HL-60 (cell line): ENCODE measurements around the gene SLC4A8.

ENCODE experiments used
- DNase-seq, 2 experiments: peaks; one replicate each; pipeline ENCODE4 v3.0.0-alpha.2; 2010 to 2020; ENCODE audit warnings: low read depth in 1 of 2, low spot score in 1 of 2
- H3K27ac ChIP-seq: fragments of 250-450 bp; sonication (Bioruptor Pico); replicated peaks from 2 replicates; pipeline ENCODE4 v1.5.1; 2020; ENCODE audit warnings: mild to moderate bottlenecking, moderate library complexity
- H3K27me3 ChIP-seq: fragments of 250-450 bp; sonication (Bioruptor Pico); 2 replicates; pipeline ENCODE4 v1.5.1; 2021; ENCODE audit warnings: mild to moderate bottlenecking, moderate library complexity; ENCODE audit not compliant: insufficient read depth, poor library complexity, severe bottlenecking
- H3K4me3 ChIP-seq: replicated peaks from 2 replicates; pipeline ENCODE4 v1.5.1; 2011; ENCODE audit warnings: mild to moderate bottlenecking, control low read depth, low read length; ENCODE audit not compliant: insufficient read depth
- GABPA ChIP-seq: IDR thresholded peaks from 2 replicates; pipeline ENCODE4 v1.6.1; 2012; ENCODE audit warnings: low read depth
- POLR2AphosphoS5 ChIP-seq: IDR thresholded peaks from 2 replicates; pipeline ENCODE4 v1.6.1; 2012; ENCODE audit warnings: low read depth
- SPI1 ChIP-seq: IDR thresholded peaks from 2 replicates; pipeline ENCODE4 v1.6.1; 2012; ENCODE audit warnings: low read depth, mild to moderate bottlenecking, borderline replicate concordance
- TF ChIP-seq, protein P1 (sequence below): IDR thresholded peaks from 2 replicates; pipeline ENCODE4 v1.6.1; 2012; ENCODE audit warnings: low read depth; ENCODE audit not compliant: insufficient replicate concordance
- TF ChIP-seq, protein P2 (sequence below): IDR thresholded peaks from one replicate; pipeline ENCODE4 v1.5.1; 2011; ENCODE audit warnings: low read length, control low read depth, inconsistent platforms; ENCODE audit not compliant: insufficient read depth

The SLC4A8 gene

DNA sequence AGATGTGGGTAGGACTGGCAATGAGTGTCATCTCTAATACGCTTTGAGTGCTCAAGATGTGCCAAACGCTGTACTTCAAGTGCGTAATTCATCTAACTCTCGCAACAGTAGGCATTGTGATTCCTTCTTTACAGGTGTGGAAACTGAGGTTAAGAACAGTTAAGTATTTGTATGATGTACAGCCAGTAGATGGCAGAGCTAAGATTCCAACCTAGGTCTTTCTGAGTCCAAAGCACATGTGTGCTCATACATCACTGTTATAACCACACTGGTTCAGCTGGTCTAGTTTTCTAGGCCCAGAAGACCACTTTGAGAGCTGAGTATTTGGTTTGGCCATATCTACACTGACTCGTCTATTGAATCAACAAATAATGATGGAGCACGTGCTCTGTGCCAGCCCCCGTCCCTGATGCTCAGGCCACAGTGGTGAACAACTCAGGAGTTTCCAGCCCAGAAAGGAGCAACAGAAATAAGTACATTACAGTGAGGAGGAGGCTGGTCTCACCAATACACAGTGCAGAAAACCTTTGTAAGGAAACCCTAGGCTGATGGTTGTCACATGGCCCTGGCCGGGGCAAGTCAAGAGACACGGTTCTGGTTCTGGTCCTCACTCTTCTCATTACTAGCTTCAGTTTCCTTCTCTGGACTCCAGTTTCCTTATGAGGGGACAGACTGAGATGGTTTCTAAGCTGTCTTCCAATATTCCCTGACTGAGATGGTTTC is 97.1 kb downstream of the SLC4A8 start:
- TF ChIP-seq POLR2AphosphoS5 (no peak), GABPA (no peak), SPI1 (no peak)
- TF ChIP-seq, protein P1, sequence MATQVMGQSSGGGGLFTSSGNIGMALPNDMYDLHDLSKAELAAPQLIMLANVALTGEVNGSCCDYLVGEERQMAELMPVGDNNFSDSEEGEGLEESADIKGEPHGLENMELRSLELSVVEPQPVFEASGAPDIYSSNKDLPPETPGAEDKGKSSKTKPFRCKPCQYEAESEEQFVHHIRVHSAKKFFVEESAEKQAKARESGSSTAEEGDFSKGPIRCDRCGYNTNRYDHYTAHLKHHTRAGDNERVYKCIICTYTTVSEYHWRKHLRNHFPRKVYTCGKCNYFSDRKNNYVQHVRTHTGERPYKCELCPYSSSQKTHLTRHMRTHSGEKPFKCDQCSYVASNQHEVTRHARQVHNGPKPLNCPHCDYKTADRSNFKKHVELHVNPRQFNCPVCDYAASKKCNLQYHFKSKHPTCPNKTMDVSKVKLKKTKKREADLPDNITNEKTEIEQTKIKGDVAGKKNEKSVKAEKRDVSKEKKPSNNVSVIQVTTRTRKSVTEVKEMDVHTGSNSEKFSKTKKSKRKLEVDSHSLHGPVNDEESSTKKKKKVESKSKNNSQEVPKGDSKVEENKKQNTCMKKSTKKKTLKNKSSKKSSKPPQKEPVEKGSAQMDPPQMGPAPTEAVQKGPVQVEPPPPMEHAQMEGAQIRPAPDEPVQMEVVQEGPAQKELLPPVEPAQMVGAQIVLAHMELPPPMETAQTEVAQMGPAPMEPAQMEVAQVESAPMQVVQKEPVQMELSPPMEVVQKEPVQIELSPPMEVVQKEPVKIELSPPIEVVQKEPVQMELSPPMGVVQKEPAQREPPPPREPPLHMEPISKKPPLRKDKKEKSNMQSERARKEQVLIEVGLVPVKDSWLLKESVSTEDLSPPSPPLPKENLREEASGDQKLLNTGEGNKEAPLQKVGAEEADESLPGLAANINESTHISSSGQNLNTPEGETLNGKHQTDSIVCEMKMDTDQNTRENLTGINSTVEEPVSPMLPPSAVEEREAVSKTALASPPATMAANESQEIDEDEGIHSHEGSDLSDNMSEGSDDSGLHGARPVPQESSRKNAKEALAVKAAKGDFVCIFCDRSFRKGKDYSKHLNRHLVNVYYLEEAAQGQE, result no peak
- H3K27me3 ChIP-seq, result no peaks in the 10 kb centered on the region
- H3K27ac ChIP-seq, result no peak overlapping the region
- DNase-seq, result no peak
- H3K4me3 ChIP-seq, result no peak overlapping the region

DNA sequence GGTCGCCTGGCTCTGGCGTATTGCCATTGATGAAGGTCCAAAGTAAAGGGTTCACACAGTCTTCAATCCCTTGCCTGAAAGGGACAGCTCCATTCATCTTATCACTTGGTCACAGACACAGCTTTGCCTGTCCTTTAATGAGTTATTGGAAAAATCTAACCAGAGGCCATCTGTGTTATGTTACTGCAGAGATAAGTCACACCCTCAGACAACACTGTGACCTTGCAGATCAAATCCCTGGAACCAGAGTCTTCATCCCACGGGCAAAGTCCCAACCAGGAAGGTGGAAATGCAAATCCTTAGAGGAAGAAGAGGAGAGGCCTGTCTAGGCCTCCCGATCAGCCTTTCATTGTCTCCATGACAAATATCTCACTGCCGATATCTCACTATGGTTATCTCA is 98.1 kb downstream of the SLC4A8 start:
- Histone ChIP-seq H3K27ac (no peak overlapping the region), H3K4me3 (no peak overlapping the region), H3K27me3 (no peaks in the 10 kb centered on the region)
- DNase-seq, result no peak
- no peak for TF ChIP-seq SPI1
- TF ChIP-seq, protein P1, result no peak
- no peak for TF ChIP-seq POLR2AphosphoS5
- TF ChIP-seq, protein P2, sequence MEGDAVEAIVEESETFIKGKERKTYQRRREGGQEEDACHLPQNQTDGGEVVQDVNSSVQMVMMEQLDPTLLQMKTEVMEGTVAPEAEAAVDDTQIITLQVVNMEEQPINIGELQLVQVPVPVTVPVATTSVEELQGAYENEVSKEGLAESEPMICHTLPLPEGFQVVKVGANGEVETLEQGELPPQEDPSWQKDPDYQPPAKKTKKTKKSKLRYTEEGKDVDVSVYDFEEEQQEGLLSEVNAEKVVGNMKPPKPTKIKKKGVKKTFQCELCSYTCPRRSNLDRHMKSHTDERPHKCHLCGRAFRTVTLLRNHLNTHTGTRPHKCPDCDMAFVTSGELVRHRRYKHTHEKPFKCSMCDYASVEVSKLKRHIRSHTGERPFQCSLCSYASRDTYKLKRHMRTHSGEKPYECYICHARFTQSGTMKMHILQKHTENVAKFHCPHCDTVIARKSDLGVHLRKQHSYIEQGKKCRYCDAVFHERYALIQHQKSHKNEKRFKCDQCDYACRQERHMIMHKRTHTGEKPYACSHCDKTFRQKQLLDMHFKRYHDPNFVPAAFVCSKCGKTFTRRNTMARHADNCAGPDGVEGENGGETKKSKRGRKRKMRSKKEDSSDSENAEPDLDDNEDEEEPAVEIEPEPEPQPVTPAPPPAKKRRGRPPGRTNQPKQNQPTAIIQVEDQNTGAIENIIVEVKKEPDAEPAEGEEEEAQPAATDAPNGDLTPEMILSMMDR, result no peak
- TF ChIP-seq GABPA, result no peak

DNA sequence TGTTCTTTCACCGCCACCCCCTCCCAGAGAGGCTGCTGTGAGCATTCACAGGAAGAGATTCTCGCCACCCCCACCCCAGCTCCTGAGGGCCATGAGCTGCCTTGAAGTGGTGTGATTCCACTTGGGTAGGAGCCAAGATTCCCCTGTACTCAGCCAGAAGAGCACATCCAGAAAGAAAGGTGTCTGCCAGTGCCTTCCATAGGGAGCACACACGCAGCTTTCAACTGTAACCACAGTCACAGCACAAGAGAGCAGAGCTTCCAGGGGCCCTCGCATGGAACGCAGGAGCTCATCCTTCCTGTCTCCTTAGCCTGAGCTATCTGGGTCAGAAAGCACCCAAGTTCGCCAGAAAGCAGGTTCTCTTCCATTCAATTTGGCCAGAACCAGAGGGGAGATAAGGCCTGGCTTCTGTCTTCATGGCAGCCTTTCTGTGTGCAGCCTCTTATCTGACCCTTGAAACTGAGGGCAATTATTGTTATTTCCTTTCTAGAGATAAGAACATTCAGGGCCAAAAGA is 99.8 kb downstream of the SLC4A8 start:
- H3K4me3 ChIP-seq, result no peak overlapping the region
- no peak for DNase-seq
- H3K27ac ChIP-seq, result no peak overlapping the region
- no peaks in the 10 kb centered on the region for H3K27me3 ChIP-seq
- TF ChIP-seq, protein P1, result no peak
- TF ChIP-seq POLR2AphosphoS5 (no peak), SPI1 (no peak), GABPA (no peak)
- TF ChIP-seq, protein P2, result no peak
